Endothelial cell of umbilical vein (primary cell): Measurements from ENCODE around the gene MARK3. TPM values are rescaled to one million over a fixed set of nuclear protein-coding genes. Genes with fewer than 3 reads are reported as not detected.

ENCODE experiments used
- BruUV-seq: library from RNA; stranded (reverse); fragments of 400-500 nt; replicated peaks from 2 replicates; lab custom pipeline; 2021; lab: Mats Ljungman, UMichigan
- CTCF ChIA-PET: fragments of 300-600, 350-600 bp; sonication (Branson Sonifier 250); formaldehyde crosslinking; loops from one replicate; lab custom pipeline; 2021; ENCODE audit warnings: antibody characterized with exemption, inconsistent platforms; lab: Charles Lee
- POLR2A ChIA-PET: fragments of 300-600, 350-600 bp; sonication (Branson Sonifier 250); formaldehyde crosslinking; loops from one replicate; lab custom pipeline; 2021; ENCODE audit warnings: antibody characterized with exemption, inconsistent platforms; lab: Charles Lee
- DNase-seq: peaks from one replicate; pipeline ENCODE4 v3.0.0-alpha.2; 2011; ENCODE audit warnings: low read depth, low spot score
- FAIRE-seq: peaks from 2 replicates; lab custom pipeline; 2011; peaks lifted over from hg19 to GRCh38; lab: Jason Lieb, UNC
- H2AFZ ChIP-seq: 2 replicates; pipeline ENCODE4 v1.6.0; 2012; ENCODE audit warnings: low read depth, low read length, control low read depth, inconsistent platforms
- H3K27ac ChIP-seq: 2 replicates; pipeline ENCODE4 v1.5.1; 2011; ENCODE audit warnings: low read depth, mild to moderate bottlenecking, control low read depth, low read length, moderate library complexity; ENCODE audit not compliant: insufficient read depth
- H3K27me3 ChIP-seq, 2 experiments: 2 replicates each; pipeline versions ENCODE4 v1.6.0 to v1.6.1; 2011; ENCODE audit warnings: low read length in 2 of 2, mixed read lengths in 1 of 2; ENCODE audit not compliant: control insufficient read depth in 2 of 2, insufficient read depth in 2 of 2
- H3K36me3 ChIP-seq, 2 experiments: 2 replicates in 1 of 2; 3 replicates in 1 of 2; pipeline ENCODE4 v1.5.1; 2011; ENCODE audit warnings: low read length in 2 of 2, mild to moderate bottlenecking in 1 of 2, moderate library complexity in 1 of 2; ENCODE audit not compliant: control insufficient read depth in 2 of 2, insufficient read depth in 2 of 2; ENCODE audit errors: extremely low read depth in 1 of 2
- H3K4me1 ChIP-seq: 3 replicates; pipeline ENCODE4 v1.5.1; 2011; ENCODE audit warnings: mild to moderate bottlenecking, low read length; ENCODE audit not compliant: control insufficient read depth, insufficient read depth; ENCODE audit errors: extremely low read depth
- H3K4me2 ChIP-seq: 2 replicates; pipeline ENCODE4 v1.6.1; 2011; ENCODE audit warnings: low read length, control low read depth, mixed read lengths; ENCODE audit not compliant: insufficient read depth
- H3K4me3 ChIP-seq, 3 experiments: fragments of 200-600 bp in 1 of 3; sonication (generic), shearing (Covaris generic) in 1 of 3; replicated peaks in 1 of 3; 2 replicates each; pipeline ENCODE4 v1.5.1; 2011 to 2016; ENCODE audit warnings: control low read depth in 3 of 3, low read length in 3 of 3, mild to moderate bottlenecking in 2 of 3, inconsistent platforms in 1 of 3, low read depth in 1 of 3, moderate library complexity in 1 of 3; ENCODE audit not compliant: insufficient read depth in 1 of 3
- H3K79me2 ChIP-seq: 2 replicates; pipeline ENCODE4 v1.6.0; 2012; ENCODE audit warnings: low read length, inconsistent platforms; ENCODE audit not compliant: control insufficient read depth, insufficient read depth
- H3K9ac ChIP-seq: replicated peaks from 2 replicates; pipeline ENCODE3; 2011; ENCODE audit warnings: low read length, control low read depth; ENCODE audit not compliant: insufficient read depth; ENCODE audit errors: extremely low read depth
- H3K9me1 ChIP-seq: replicated peaks from 3 replicates; pipeline ENCODE4 v1.6.0; 2011; ENCODE audit warnings: mild to moderate bottlenecking, low read length; ENCODE audit not compliant: control insufficient read depth, insufficient read depth; ENCODE audit errors: extremely low read depth
- H3K9me3 ChIP-seq: replicated peaks from 2 replicates; pipeline ENCODE4 v1.5.1; 2012; ENCODE audit warnings: low read length, inconsistent platforms; ENCODE audit not compliant: control insufficient read depth, insufficient read depth
- H4K20me1 ChIP-seq: replicated peaks from 2 replicates; pipeline ENCODE3; 2011; ENCODE audit warnings: mild to moderate bottlenecking, low read length; ENCODE audit not compliant: control insufficient read depth, insufficient read depth; ENCODE audit errors: extremely low read depth
- EZH2 ChIP-seq: IDR thresholded peaks from 2 replicates; pipeline ENCODE4 v1.6.1; 2012; ENCODE audit warnings: borderline replicate concordance, low read depth, mild to moderate bottlenecking, moderate library complexity, low read length, inconsistent platforms; ENCODE audit not compliant: severe bottlenecking
- FOS ChIP-seq: IDR thresholded peaks from 2 replicates; pipeline ENCODE4 v1.6.1; 2011; ENCODE audit warnings: mild to moderate bottlenecking, low read length, moderate library complexity, borderline replicate concordance; ENCODE audit not compliant: insufficient read depth
- GATA2 ChIP-seq: IDR thresholded peaks from 2 replicates; pipeline ENCODE4 v1.7.0; 2011; ENCODE audit warnings: low read depth, mild to moderate bottlenecking, moderate library complexity, mixed read lengths, low read length; ENCODE audit not compliant: insufficient read length, insufficient read depth
- JUN ChIP-seq: IDR thresholded peaks from 2 replicates; pipeline ENCODE4 v1.6.1; 2011; ENCODE audit warnings: borderline replicate concordance, low read depth; ENCODE audit not compliant: insufficient read length, insufficient read depth
- MAX ChIP-seq: IDR thresholded peaks from 2 replicates; pipeline ENCODE4 v1.6.1; 2011; ENCODE audit not compliant: insufficient read depth, insufficient read length
- MYC ChIP-seq: IDR thresholded peaks from one replicate; pipeline ENCODE4 v1.6.1; 2011; ENCODE audit warnings: mild to moderate bottlenecking, low read depth, low read length
- POLR2A ChIP-seq: IDR thresholded peaks from 2 replicates; pipeline ENCODE4 v1.6.1; 2012; ENCODE audit warnings: low read depth, mild to moderate bottlenecking, control low read depth, low read length
- POLR2AphosphoS5 ChIP-seq: IDR thresholded peaks from 2 replicates; pipeline ENCODE4 v1.6.1; 2012; ENCODE audit warnings: low read depth, mild to moderate bottlenecking, control low read depth, low read length, moderate library complexity; ENCODE audit not compliant: insufficient read depth
- dilution Hi-C: fragments of 300-500 bp; cut with MboI; formaldehyde crosslinking; loops from one replicate; pipeline ENCODE4 v1.15.0; 2019; ENCODE audit warnings: low sequenced_read_pairs; ENCODE audit not compliant: extremely low pct_ligation_motif_present
- intact Hi-C: fragments of 100-400 bp; cut with micrococcal nuclease; formaldehyde crosslinking; loops from one replicate; pipeline ENCODE4 v1.10.0; 2022
- polyA plus RNA-seq, 4 experiments: library from polyadenylated mRNA; depleted of rRNA in 3 of 4; stranded (reverse) in 3 of 4; unstranded in 1 of 4; fragments of >200 nt; gene quantifications; 2 replicates each; pipeline versions ENCODE4 v1.2.1 to v1.2.3, GENCODE V29; 2011 to 2012; ENCODE audit warnings: missing spikeins in 1 of 4
- total RNA-seq: library from RNA; stranded (reverse); gene quantifications from 2 replicates; pipeline ENCODE4 v1.2.3, GENCODE V29; 2021
- TF ChIP-seq, protein P1 (sequence below), 2 donors: IDR thresholded peaks; 1 replicate in 1 of 2; 2 replicates in 1 of 2; pipeline ENCODE4 v1.5.1; 2011; ENCODE audit warnings: low read length in 2 of 2, mild to moderate bottlenecking in 2 of 2, moderate library complexity in 2 of 2, control low read depth in 1 of 2, inconsistent platforms in 1 of 2, low read depth in 1 of 2; ENCODE audit not compliant: insufficient read depth in 1 of 2; ENCODE audit errors: extremely low read depth in 1 of 2

The MARK3 gene
- total and polyA plus RNA-seq, 2 donors (not counting 3 experiments of a cell fraction or from before 2014, with no cell fraction given) = 46.6 to 96.1 TPM

DNA sequence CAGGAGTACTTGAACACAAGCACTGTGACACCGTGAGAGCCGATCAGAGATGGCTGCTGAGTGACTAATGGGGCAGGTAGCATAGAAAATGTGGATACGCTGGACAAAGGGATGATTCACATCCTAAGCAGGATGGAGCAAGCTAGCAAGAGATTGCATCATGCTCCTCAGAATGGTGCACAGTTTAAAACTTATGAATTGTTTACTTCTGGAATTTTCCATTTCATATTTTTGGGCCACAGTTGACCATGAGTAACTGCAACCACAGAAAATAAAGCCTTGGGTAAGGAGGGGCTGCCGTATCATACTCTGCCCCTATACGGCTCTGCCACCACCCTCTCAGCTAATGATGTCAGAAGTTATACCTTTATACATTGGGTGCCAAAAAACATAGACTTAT lies 23.3 kb upstream of the MARK3 start:
- Histone ChIP-seq H3K27me3 (no peaks in the 10 kb centered on the region), H3K27ac (peak overlapping the region; percentile 74), H3K4me1 (peaks cover 6% of the 10 kb centered on the region), H3K79me2 (no peaks in the 10 kb centered on the region), H3K9me1 (no peaks in the 10 kb centered on the region), H3K4me3 (no peak overlapping the region), H3K4me2 (peak overlapping the region; percentile 11), H3K9ac (peak overlapping the region; percentile 7), H4K20me1 (no peaks in the 10 kb centered on the region), H2AFZ (peak overlapping the region; percentile 23), H3K9me3 (no peaks in the 10 kb centered on the region), H3K36me3 (no peaks in the 10 kb centered on the region)
- BruUV-seq = no TSS peak
- TF ChIP-seq FOS = peak; percentile 94
- no peak for TF ChIP-seq EZH2
- TF ChIP-seq MAX = no peak
- TF ChIP-seq POLR2AphosphoS5 = peak; percentile 44
- TF ChIP-seq MYC = peak; percentile 24
- peak; percentile 88 for TF ChIP-seq JUN
- peak; percentile 51 for TF ChIP-seq GATA2
- DNase-seq (peak; percentile 90), FAIRE-seq (peak; percentile 93)
- intact Hi-C loops = no loop called here
- dilution Hi-C loops = no loop called here
- POLR2A ChIA-PET = no interaction called here
- CTCF ChIA-PET = no interaction called here

DNA sequence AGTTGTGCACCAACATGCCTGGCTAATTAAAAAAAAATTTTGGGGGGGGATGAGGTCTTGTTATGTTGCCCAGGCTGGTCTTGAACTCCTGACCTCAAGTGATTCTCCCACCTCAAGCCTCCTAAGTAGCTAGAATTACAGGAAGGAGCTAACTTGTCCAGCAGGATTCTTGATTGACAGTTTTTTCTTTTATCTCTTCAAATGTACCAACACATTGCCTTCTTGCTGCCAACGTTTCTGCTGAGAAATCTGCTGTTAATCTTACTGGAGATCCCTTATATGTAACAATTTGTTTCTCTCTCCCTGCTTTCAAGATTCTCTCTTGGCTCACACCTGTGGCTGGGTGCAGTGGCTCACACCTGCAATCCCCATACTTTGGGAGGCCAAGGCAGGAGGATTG lies 22.4 kb upstream of the MARK3 start:
- Histone ChIP-seq H3K36me3 (no peaks in the 10 kb centered on the region), H3K79me2 (no peaks in the 10 kb centered on the region), H3K4me1 (peaks cover 6% of the 10 kb centered on the region), H2AFZ (no peak overlapping the region), H3K4me3 (no peak overlapping the region), H3K27me3 (no peaks in the 10 kb centered on the region), H3K9me1 (no peaks in the 10 kb centered on the region), H4K20me1 (no peaks in the 10 kb centered on the region), H3K27ac (peak overlapping the region; percentile 74), H3K4me2 (no peak overlapping the region), H3K9ac (no peak overlapping the region), H3K9me3 (no peaks in the 10 kb centered on the region)
- TF ChIP-seq POLR2A (no peak), JUN (no peak), MYC (no peak), GATA2 (no peak)
- TF ChIP-seq, protein P1, sequence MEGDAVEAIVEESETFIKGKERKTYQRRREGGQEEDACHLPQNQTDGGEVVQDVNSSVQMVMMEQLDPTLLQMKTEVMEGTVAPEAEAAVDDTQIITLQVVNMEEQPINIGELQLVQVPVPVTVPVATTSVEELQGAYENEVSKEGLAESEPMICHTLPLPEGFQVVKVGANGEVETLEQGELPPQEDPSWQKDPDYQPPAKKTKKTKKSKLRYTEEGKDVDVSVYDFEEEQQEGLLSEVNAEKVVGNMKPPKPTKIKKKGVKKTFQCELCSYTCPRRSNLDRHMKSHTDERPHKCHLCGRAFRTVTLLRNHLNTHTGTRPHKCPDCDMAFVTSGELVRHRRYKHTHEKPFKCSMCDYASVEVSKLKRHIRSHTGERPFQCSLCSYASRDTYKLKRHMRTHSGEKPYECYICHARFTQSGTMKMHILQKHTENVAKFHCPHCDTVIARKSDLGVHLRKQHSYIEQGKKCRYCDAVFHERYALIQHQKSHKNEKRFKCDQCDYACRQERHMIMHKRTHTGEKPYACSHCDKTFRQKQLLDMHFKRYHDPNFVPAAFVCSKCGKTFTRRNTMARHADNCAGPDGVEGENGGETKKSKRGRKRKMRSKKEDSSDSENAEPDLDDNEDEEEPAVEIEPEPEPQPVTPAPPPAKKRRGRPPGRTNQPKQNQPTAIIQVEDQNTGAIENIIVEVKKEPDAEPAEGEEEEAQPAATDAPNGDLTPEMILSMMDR (IDR thresholded peaks at IDR 0.05; ENCODE audit: extremely low read depth in 1 of 2, insufficient read depth in 1 of 2, low read depth in 1 of 2, low read length in 2 of 2) = no peak
- ChIA-PET CTCF (no interaction called here), POLR2A (no interaction called here)
- DNase-seq (peak; percentile 19), FAIRE-seq (peak; percentile 46)
- intact Hi-C loops (no loop called here), dilution Hi-C loops (no loop called here)
- BruUV-seq = no TSS peak
